Left lung (tissue), 10 donors: ENCODE results near the gene ZNF689. TPM values are rescaled to one million over a fixed set of nuclear protein-coding genes. Genes with fewer than 3 reads are reported as not detected.
A peak's percentile ranks its signal among the peaks of the same experiment; 100 is the strongest.

Source experiments
- ATAC-seq: fragments of 200-7000 bp; cut with Tn5 transposase; one replicate; pipeline ENCODE4 v1.9.1; 2020; ENCODE audit warnings: moderate library complexity
- DNase-seq, 4 donors: peaks; one replicate each; pipeline ENCODE4 v3.0.0-alpha.2; 2013 to 2020
- H3K27ac ChIP-seq, 2 donors: fragments of 200-600 bp; sonication (generic) in 1 of 2; one replicate each; pipeline versions ENCODE4 v1.5.0 to v1.8.0; 2020 to 2021
- H3K27me3 ChIP-seq, 2 donors: fragments of 200-600 bp; sonication (generic) in 1 of 2; one replicate each; pipeline versions ENCODE4 v1.5.0 to v1.8.0; 2020 to 2021
- H3K36me3 ChIP-seq, 2 donors: fragments of 200-600 bp; sonication (generic) in 1 of 2; one replicate each; pipeline versions ENCODE4 v1.5.0 to v1.8.0; 2020 to 2021
- H3K4me1 ChIP-seq, 2 donors: fragments of 200-600 bp; one replicate each; pipeline ENCODE4 v1.8.0; 2021
- H3K4me3 ChIP-seq, 2 donors: fragments of 200-600 bp; sonication (generic) in 1 of 2; one replicate each; pipeline versions ENCODE4 v1.5.0 to v1.8.0; 2020 to 2021; ENCODE audit warnings: mild to moderate bottlenecking in 1 of 2
- H3K9me3 ChIP-seq, 2 donors: fragments of 200-600 bp; sonication (generic) in 1 of 2; one replicate each; pipeline versions ENCODE4 v1.5.0 to v1.8.0; 2020 to 2021
- intact Hi-C, 2 donors: fragments of 100-400 bp; cut with DNase I; formaldehyde crosslinking; loops; one replicate each; pipeline versions ENCODE4 v1.11.2 to v1.14.2; 2022
- polyA plus RNA-seq, 6 donors: library from polyadenylated mRNA; unstranded; fragments of 120-200 nt; gene quantifications; one replicate each; pipeline ENCODE4 v1.2.1, GENCODE V29; 2013; ENCODE audit not compliant: insufficient read length in 6 of 6
- total RNA-seq, 2 donors: library from RNA; stranded (reverse); fragmentation: NEBNext Ultra II Directional; extraction: Animal tissue kit (Norgen Biotek cat#: 25700); gene quantifications; one replicate each; pipeline ENCODE4 v1.2.1, GENCODE V29; 2021
- TF ChIP-seq, protein P1 (sequence below), 2 donors: fragments of 200-600 bp; sonication (generic) in 1 of 2; IDR thresholded peaks; one replicate each; pipeline versions ENCODE4 v1.5.0 to v1.8.0; 2021; ENCODE audit warnings: antibody characterized with exemption in 2 of 2
- donor health status: DM: no; HTN: yes; CAD: no.
- donor health status: DM: no; HTN: no; CAD: no.

The ZNF689 gene
- total and polyA plus RNA-seq, 8 donors: 5.4 to 9.9 (median 8.1) TPM

DNA sequence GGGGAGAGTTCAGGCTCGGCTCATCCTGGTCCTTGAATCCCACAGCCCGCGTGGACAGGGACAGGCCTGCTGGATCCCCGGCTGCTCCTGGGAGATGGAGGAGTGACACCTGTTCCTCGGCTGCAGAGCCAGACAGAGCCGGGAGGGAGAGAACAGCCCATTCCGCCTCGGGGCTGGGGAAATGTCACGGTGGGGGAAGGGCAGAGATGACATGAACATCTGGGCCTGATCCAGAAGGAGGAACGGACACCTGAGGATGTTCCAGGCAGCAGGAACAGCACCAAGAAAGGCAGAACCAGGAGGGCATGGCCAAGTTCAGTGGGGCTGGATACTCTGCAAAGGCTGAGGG, 54.1 kb downstream of the ZNF689 start:
- ATAC-seq (no peak), DNase-seq (peak in 1 of 4 donors; percentile 62)
- Histone ChIP-seq H3K27me3 (no peaks in the 10 kb centered on the region), H3K4me1 (peaks cover 0 to 67% of the 10 kb centered on the region in 2 donors), H3K27ac (no peak overlapping the region), H3K4me3 (no peak overlapping the region), H3K36me3 (peaks cover 0 to 31% of the 10 kb centered on the region in 2 donors), H3K9me3 (no peaks in the 10 kb centered on the region)
- TF ChIP-seq, protein P1, sequence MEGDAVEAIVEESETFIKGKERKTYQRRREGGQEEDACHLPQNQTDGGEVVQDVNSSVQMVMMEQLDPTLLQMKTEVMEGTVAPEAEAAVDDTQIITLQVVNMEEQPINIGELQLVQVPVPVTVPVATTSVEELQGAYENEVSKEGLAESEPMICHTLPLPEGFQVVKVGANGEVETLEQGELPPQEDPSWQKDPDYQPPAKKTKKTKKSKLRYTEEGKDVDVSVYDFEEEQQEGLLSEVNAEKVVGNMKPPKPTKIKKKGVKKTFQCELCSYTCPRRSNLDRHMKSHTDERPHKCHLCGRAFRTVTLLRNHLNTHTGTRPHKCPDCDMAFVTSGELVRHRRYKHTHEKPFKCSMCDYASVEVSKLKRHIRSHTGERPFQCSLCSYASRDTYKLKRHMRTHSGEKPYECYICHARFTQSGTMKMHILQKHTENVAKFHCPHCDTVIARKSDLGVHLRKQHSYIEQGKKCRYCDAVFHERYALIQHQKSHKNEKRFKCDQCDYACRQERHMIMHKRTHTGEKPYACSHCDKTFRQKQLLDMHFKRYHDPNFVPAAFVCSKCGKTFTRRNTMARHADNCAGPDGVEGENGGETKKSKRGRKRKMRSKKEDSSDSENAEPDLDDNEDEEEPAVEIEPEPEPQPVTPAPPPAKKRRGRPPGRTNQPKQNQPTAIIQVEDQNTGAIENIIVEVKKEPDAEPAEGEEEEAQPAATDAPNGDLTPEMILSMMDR (IDR thresholded peaks at IDR 0.05): no peak
- intact Hi-C loops: no loop called here

DNA sequence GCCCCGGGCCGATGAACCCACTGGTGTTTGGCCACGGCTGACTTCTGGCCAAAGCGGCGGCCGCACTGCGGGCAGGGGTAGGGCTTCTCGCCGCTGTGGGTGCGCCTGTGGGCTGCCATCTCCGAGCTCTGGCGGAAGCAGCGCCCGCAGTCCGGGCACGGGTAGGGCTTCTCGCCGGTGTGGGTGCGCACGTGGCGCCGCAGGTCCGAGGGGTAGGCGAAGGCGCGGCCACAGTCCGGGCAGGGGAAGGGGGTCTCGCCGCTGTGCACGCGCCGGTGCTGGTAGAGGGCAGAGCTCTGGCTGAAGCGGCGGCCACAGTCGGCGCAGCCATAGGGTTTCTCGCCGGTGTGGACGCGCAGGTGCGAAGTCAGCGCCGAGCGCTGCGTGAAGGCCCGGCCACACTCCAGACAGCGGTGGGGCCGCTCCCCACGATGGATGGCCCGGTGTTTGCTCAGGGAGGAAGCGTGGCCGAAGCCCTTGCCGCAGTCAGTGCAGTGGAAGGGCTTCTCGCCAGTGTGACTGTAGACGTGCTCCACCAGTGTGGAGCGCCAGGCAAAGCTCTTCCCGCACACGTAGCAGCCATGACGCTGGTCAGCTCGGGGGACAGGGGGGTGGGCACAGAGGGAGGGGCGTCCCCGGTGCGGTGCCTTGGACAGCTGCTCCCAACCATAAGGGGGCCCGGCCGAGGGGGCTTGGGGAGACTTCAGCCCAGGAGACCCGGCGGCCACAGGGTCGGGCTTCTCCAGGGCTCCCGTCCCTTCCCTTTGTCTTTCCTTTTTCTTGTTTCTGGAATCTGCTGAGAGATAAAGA, 54.7 kb downstream of the ZNF689 start:
- no peak for ATAC-seq
- DNase-seq: peak in 1 of 4 donors; percentile 76
- Histone ChIP-seq H3K36me3 (peaks cover 0 to 31% of the 10 kb centered on the region in 2 donors), H3K27ac (no peak overlapping the region), H3K9me3 (no peaks in the 10 kb centered on the region), H3K4me3 (no peak overlapping the region), H3K4me1 (peaks cover 0 to 62% of the 10 kb centered on the region in 2 donors), H3K27me3 (no peaks in the 10 kb centered on the region)
- intact Hi-C loops: no loop called here
- TF ChIP-seq, protein P1 (IDR thresholded peaks at IDR 0.05): no peak

DNA sequence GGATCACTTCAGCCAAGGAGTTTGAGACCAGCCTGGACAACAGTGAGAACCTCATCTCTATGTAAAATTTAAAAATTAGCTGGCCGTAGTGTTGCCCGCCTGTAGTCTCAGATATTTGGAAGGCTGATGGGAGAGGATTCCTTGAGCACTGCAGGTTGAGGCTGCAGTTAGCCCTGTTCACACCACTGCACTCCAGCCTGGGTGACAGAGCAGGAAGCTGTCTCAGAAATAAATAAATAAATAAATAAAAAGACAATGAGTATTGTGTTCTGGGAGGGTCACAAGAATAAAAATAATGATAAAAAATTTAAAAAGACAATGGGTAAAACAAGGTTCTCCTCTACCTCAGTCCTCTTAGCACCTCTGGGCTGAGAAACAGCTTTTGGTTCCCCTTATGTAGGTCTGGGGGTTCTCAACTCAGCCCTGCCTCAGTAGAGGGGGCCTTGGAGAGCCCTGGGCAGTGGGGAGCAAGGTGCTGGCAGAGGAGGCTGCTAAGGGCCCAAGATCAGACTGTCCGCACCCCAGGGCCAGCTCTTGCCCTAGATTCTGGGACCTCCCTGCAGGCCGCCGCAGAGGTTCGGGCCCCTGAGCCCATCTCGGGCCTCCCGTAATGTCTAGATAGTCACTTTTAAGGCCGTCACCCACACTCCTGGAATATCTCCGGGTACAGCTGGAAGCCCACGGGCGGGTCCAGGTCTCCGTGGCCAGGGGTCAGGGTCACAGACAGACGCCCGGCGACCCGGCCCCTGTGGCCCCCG, 55.5 kb downstream of the ZNF689 start:
- Histone ChIP-seq H3K36me3 (peaks cover 0 to 31% of the 10 kb centered on the region in 2 donors), H3K27me3 (no peaks in the 10 kb centered on the region), H3K4me1 (peaks cover 0 to 57% of the 10 kb centered on the region in 2 donors), H3K4me3 (no peak overlapping the region), H3K27ac (no peak overlapping the region), H3K9me3 (no peaks in the 10 kb centered on the region)
- peak in 1 of 4 donors; percentile 72 for DNase-seq
- TF ChIP-seq, protein P1 (IDR thresholded peaks at IDR 0.05): no peak
- intact Hi-C loops: no loop called here
- no peak for ATAC-seq

DNA sequence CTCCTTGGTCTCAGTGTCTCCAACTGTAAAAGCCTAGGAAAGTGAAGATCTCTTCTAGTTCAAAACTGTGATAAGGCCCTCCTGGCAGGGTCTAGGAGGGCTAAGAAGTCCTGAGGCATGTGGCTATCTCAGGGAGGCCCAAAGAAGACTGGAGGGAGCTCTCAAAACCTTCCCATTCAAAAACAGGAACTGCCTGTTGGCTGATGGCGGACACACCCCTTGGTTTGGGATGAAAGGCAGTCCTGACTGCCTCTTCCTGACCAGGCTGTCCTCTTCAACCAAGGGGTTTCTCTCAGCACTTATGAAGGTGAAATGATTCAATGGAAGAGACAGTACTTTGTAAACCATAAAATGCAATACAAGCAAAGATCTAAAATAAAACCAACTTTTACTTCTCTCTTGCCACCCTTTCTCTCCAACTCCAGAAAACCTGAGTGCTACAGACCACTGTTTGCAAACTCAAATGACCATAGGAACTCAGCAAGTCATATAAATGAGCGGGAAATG, 56.7 kb downstream of the ZNF689 start:
- Histone ChIP-seq H3K4me3 (no peak overlapping the region), H3K27me3 (no peaks in the 10 kb centered on the region), H3K9me3 (no peaks in the 10 kb centered on the region), H3K36me3 (peaks cover 0 to 31% of the 10 kb centered on the region in 2 donors), H3K27ac (peak overlapping the region in 1 of 2 donors; percentile 33), H3K4me1 (peaks cover 0 to 44% of the 10 kb centered on the region in 2 donors)
- TF ChIP-seq, protein P1 (IDR thresholded peaks at IDR 0.05): no peak
- no peak for DNase-seq
- intact Hi-C loops: no loop called here
- no peak for ATAC-seq

DNA sequence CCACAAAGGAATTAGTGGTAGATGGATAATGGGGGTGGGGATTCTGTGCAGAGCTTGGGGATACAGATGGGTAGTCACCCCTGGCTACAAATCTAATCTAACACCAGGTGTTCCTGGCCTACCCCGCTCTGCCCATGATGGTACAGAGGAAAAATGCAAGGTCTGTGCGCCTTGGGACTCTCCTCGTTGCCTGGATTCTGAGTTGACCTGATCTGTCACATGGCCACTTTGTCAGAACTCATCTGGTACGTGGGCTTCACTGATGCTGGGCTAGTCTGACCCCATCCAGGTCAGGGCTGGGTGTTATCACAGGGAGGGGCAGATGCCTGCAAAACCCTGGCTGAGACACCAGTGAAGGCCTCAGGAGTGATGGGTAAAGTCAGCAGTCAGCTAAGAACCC, 57.2 kb downstream of the ZNF689 start:
- Histone ChIP-seq H3K4me1 (peaks cover 0 to 44% of the 10 kb centered on the region in 2 donors), H3K4me3 (no peak overlapping the region), H3K27me3 (no peaks in the 10 kb centered on the region), H3K27ac (peak overlapping the region in 1 of 2 donors; percentile 33), H3K9me3 (no peaks in the 10 kb centered on the region), H3K36me3 (peaks cover 0 to 31% of the 10 kb centered on the region in 2 donors)
- peak in 1 of 4 donors; percentile 10 for DNase-seq
- ATAC-seq: no peak
- intact Hi-C loops: no loop called here
- TF ChIP-seq, protein P1 (IDR thresholded peaks at IDR 0.05): no peak
